ENCODE measurements around the gene PSD2.

PSD2 gene

GRCh38 chr5:139752506-139753473 lies 42.8 kb upstream of the PSD2 start:
- TF ChIP-seq GABPA (IDR thresholded peaks at IDR 0.05; ENCODE audit: low read depth) (no peak), CTCF (IDR thresholded peaks at IDR 0.05; ENCODE audit: insufficient read depth, low read length) (no peak), POLR2AphosphoS5 (IDR thresholded peaks at IDR 0.05; ENCODE audit: low read depth) (no peak), SPI1 (IDR thresholded peaks at IDR 0.05; ENCODE audit: borderline replicate concordance, low read depth) (no peak), REST (IDR thresholded peaks at IDR 0.05; ENCODE audit: insufficient replicate concordance, low read depth) (no peak)
- no peak overlapping the region for H3K4me3 ChIP-seq (replicated peaks; ENCODE audit: insufficient read depth, low read length)
- no peak overlapping the region for H3K27ac ChIP-seq (replicated peaks)
- peaks cover 14% of the 10 kb centered on the region for H3K27me3 ChIP-seq (ENCODE audit: insufficient read depth, poor library complexity, severe bottlenecking)
- DNase-seq (ENCODE audit: low read depth in 1 of 2, low spot score in 1 of 2), result no peak

GRCh38 chr5:139755892-139756671 lies 39.5 kb upstream of the PSD2 start:
- peaks cover 11% of the 10 kb centered on the region for H3K27me3 ChIP-seq (ENCODE audit: insufficient read depth, poor library complexity, severe bottlenecking)
- H3K27ac ChIP-seq (replicated peaks), result no peak overlapping the region
- H3K4me3 ChIP-seq (replicated peaks; ENCODE audit: insufficient read depth, low read length), result no peak overlapping the region
- no peak for DNase-seq (ENCODE audit: low read depth in 1 of 2, low spot score in 1 of 2)
- TF ChIP-seq POLR2AphosphoS5 (IDR thresholded peaks at IDR 0.05; ENCODE audit: low read depth), result no peak
- no peak for TF ChIP-seq GABPA (IDR thresholded peaks at IDR 0.05; ENCODE audit: low read depth)
- TF ChIP-seq SPI1 (IDR thresholded peaks at IDR 0.05; ENCODE audit: borderline replicate concordance, low read depth), result no peak
- TF ChIP-seq REST (IDR thresholded peaks at IDR 0.05; ENCODE audit: insufficient replicate concordance, low read depth), result no peak
- no peak for TF ChIP-seq CTCF (IDR thresholded peaks at IDR 0.05; ENCODE audit: insufficient read depth, low read length)

DNA sequence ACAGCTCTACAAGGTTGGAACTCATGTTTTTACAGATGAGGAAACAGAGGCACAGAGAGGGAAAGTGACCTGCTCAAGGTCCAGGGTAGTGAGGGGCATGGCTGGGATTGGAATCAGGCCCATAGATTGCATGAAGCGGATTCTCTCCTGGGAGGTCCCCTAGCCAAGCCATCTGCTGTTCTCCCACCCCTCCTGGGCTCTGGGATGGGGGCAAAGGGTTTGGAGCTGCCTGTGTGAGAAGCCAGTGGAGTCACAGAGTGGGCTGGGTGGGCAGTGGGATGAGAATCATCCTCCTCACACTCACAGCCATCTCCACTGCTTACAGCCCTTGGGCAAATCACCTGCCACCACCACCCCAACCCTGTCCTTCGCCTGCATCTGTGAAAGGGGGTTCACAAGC lies 38.6 kb upstream of the PSD2 start:
- H3K27me3 ChIP-seq (ENCODE audit: insufficient read depth, poor library complexity, severe bottlenecking), result peaks cover 11% of the 10 kb centered on the region
- TF ChIP-seq REST (IDR thresholded peaks at IDR 0.05; ENCODE audit: insufficient replicate concordance, low read depth), result no peak
- TF ChIP-seq SPI1 (IDR thresholded peaks at IDR 0.05; ENCODE audit: borderline replicate concordance, low read depth), result no peak
- TF ChIP-seq GABPA (IDR thresholded peaks at IDR 0.05; ENCODE audit: low read depth), result no peak
- TF ChIP-seq CTCF (IDR thresholded peaks at IDR 0.05; ENCODE audit: insufficient read depth, low read length), result no peak
- TF ChIP-seq POLR2AphosphoS5 (IDR thresholded peaks at IDR 0.05; ENCODE audit: low read depth), result no peak
- H3K4me3 ChIP-seq (replicated peaks; ENCODE audit: insufficient read depth, low read length), result no peak overlapping the region
- DNase-seq (ENCODE audit: low read depth in 1 of 2, low spot score in 1 of 2), result no peak
- H3K27ac ChIP-seq (replicated peaks), result no peak overlapping the region

All from HL-60 (cell line).